Omental fat pad (tissue), 4 donors: ENCODE data around the gene IER5. TPM values are rescaled to one million over a fixed set of nuclear protein-coding genes. Genes with fewer than 3 reads are reported as not detected.

Source experiments
- ATAC-seq: fragments of 150-250 bp; one replicate; pipeline ENCODE4 v1.9.1; 2016; ENCODE audit warnings: mild to moderate bottlenecking, moderate library complexity; ENCODE audit not compliant: low FRiP score
- DNase-seq: peaks from one replicate; pipeline ENCODE4 v3.0.0-alpha.2; 2019; ENCODE audit warnings: low spot score
- total RNA-seq, 4 donors: library from RNA; depleted of rRNA; stranded (reverse); fragments of >200 nt; gene quantifications; one replicate each; pipeline ENCODE4 v1.1.0, GENCODE V29; 2016
- TF ChIP-seq, protein P1 (sequence below), 3 donors: fragments of 450-650 bp; IDR thresholded peaks; one replicate each; pipeline ENCODE4 v1.5.1; 2016 to 2017; ENCODE audit warnings: antibody characterized with exemption in 3 of 3, mild to moderate bottlenecking in 3 of 3, moderate library complexity in 2 of 3

IER5 gene
- total RNA-seq, 4 donors from 2014 or later: 6.7 to 45.4 (median 19.5) TPM

DNA sequence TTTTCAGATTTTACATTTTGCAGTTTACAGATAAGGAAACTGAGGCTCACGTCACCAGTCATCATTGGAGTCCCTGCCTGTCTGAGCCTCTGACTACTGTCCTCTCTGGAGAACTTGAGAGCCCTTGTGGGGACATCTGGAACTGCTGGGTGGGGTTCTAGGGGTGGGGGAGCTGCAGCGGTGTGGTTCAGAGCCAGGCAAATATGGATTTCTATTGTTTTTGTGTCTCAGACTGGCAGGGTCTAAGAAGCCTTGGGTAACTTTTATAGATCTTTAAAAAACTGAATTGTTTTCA is 46.9 kb downstream of the IER5 start:
- DNase-seq: no peak
- TF ChIP-seq, protein P1, sequence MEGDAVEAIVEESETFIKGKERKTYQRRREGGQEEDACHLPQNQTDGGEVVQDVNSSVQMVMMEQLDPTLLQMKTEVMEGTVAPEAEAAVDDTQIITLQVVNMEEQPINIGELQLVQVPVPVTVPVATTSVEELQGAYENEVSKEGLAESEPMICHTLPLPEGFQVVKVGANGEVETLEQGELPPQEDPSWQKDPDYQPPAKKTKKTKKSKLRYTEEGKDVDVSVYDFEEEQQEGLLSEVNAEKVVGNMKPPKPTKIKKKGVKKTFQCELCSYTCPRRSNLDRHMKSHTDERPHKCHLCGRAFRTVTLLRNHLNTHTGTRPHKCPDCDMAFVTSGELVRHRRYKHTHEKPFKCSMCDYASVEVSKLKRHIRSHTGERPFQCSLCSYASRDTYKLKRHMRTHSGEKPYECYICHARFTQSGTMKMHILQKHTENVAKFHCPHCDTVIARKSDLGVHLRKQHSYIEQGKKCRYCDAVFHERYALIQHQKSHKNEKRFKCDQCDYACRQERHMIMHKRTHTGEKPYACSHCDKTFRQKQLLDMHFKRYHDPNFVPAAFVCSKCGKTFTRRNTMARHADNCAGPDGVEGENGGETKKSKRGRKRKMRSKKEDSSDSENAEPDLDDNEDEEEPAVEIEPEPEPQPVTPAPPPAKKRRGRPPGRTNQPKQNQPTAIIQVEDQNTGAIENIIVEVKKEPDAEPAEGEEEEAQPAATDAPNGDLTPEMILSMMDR (IDR thresholded peaks at IDR 0.05): no peak
- ATAC-seq: no peak

DNA sequence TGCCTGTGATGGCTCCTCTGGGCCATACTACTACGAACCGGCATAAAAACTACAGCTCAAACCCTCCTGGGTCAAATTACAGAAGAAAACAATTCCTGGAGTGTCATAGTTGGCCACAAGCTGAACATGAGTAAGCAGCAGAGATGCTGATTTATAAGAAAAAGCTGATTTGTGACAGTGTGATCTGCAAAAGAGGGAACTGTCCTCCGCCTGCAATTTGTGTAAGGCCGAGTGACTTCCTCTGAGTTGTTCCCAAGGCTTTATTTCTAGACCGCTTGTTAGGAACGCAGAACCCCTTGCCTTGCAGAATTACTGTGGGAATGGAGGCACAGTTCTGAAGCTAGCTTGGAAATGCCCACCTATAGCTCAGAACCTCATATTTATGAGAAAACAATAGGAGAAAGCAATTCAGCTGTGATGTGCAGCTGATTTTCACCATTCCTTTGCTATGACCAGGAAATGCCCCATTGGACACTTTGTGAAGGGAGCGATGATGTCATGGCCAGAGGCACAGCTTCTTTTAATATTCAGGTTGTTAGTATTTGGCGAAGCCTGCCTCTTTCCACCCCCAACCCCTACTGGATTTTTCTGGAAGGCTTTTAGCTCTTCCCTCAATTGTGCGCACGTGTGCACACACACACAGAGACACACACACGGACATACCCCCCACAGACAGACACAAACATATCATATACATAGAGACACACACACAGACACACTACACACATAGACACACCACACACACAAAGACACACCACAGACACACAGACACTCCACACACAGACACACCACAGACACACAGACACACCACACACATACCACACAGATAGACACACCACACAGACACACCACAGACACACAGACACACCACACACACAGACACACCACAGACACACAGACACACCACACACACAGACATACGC is 47.6 kb downstream of the IER5 start:
- TF ChIP-seq, protein P1 (IDR thresholded peaks at IDR 0.05): no peak
- DNase-seq: no peak
- ATAC-seq: no peak

DNA sequence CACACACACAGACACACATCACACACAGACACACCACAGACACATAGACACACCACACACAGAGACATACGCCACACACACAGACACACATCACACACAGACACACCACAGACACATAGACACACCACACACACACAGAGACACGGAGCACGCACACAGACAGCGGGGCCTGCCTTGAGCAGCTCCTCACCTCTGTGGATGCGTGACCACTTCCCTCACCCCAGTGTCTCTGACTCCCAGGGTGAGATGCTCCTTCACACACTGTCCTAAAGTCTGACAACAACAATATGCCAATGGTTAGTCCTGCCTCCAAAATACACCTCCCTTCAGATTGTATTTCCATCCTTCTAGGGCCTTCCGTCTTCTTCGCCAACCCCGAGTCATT is 48.2 kb downstream of the IER5 start:
- ATAC-seq (no peak), DNase-seq (no peak)
- TF ChIP-seq, protein P1 (IDR thresholded peaks at IDR 0.05): no peak

DNA sequence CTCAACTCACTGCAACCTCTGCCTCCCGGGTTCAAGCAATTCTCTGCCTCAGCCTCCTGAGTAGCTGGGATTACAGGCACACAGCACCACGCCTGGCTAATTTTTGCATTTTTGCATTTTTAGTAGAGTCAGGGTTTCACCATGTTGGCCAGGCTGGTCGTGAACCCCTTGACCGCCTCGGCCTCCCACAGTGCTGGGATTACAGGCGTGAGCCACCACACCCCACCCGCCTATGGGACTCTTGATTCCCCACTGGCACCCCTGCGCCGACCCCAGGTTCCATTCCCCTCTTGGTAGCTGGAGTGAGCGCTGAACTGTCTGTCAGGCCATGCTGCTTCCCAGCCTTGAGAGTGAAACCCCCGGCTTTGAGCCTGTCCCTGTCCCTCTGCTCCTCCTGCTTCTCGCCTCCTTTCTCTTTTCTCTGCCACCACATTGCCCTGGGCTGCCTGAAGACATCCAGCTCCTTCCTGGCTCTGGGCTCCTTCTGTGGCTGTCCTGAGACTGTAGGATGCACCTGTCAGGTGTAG is 48.8 kb downstream of the IER5 start:
- DNase-seq: no peak

DNA sequence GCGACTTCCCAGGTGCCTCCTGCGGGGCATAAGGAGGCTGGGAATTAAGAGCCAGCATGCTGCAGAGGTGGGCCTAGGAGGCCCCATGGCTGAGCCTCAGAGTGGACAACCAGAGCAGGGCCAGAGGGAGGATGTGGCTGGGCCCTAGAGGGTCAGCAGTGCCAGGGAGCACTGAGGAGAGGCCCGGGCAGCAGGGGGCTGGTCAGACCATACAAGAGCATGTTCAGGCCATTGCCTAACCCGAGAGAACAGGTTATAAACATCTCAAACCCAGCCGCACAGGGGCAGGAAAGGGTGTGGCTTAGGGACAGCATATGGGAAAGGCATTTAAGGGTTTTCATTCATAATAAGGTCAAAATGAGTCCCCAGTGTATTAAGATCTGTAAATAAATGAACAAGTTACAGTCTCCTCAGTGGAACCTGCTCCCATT is 51.1 kb downstream of the IER5 start:
- no peak for ATAC-seq
- no peak for DNase-seq
- TF ChIP-seq, protein P1 (IDR thresholded peaks at IDR 0.05): no peak

More for the DNA sequence above, 48.8 kb downstream of the IER5 start:
- TF ChIP-seq, protein P1 (IDR thresholded peaks at IDR 0.05): no peak
- ATAC-seq: no peak

DNA sequence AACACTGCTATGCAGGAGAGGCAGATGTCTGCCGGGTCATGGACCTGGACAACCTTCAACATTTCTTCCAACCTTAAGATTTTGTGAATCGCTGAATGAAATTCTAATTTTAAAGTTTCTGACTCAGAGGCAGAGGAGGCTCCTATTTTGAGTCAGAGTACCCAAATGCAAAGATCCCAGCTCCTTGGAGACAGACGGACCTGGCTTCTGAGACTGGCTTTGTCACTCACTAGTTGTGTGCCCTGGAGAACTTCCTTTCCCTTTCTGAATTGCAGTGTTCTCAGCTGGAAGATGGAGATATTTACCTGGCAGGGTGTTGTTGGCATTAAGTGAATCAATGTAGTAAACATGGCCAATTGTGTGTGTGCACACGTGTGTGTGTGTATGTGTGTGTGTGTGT is 51.9 kb downstream of the IER5 start:
- ATAC-seq (no peak), DNase-seq (no peak)
- TF ChIP-seq, protein P1 (IDR thresholded peaks at IDR 0.05): no peak

DNA sequence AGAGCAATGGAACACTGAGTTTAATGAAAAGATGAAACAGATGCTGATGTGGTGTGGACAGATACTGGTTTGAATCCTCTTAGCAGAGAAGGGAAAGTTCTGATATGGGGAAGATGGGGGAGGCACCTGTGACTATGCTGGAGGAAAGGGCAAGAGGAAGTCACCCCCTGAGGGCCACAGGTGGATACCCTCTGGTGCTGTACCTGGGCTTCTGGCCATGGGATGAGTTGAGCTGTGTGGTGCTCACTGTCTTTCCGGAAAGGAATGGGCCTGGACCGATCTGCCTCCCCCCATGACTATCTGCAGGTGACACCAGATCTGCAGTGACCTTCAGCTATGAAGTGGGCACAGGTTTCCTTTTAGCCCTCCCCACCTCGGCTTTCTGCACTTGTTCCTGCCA is 52.4 kb downstream of the IER5 start:
- ATAC-seq (no peak), DNase-seq (no peak)
- TF ChIP-seq, protein P1 (IDR thresholded peaks at IDR 0.05): no peak
